ENCODE results near the gene ARHGAP20. TPM values are rescaled to one million over a fixed set of nuclear protein-coding genes. Genes with fewer than 3 reads are reported as not detected.

ARHGAP20 gene
- total RNA-seq, 3 donors from 2014 or later, result 0.03 to 0.08 TPM; not detected in 1

- H3K4me3 Mint-ChIP-seq, result no peak overlapping the region
- ATAC-seq, result no peak
- no peaks in the 10 kb centered on the region for H3K36me3 Mint-ChIP-seq (ENCODE audit: insufficient read depth)
- H3K27me3 Mint-ChIP-seq (ENCODE audit: low read depth), result peaks cover 20% of the 10 kb centered on the region
- no peak for DNase-seq
- no peaks in the 10 kb centered on the region for H3K4me1 Mint-ChIP-seq (ENCODE audit: low read depth)
- H3K9me3 Mint-ChIP-seq, result no peaks in the 10 kb centered on the region
These were observed 22.6 kb upstream of the ARHGAP20 start for GRCh38 chr11:110734790-110735189.

GRCh38 chr11:110730773-110731172 is 18.5 kb upstream of the ARHGAP20 start:
- H3K9me3 Mint-ChIP-seq, result no peaks in the 10 kb centered on the region
- no peak overlapping the region for H3K4me3 Mint-ChIP-seq
- DNase-seq (no peak), ATAC-seq (no peak)
- no peaks in the 10 kb centered on the region for H3K4me1 Mint-ChIP-seq (ENCODE audit: low read depth)
- no peaks in the 10 kb centered on the region for H3K36me3 Mint-ChIP-seq (ENCODE audit: insufficient read depth)
- peaks cover 29% of the 10 kb centered on the region for H3K27me3 Mint-ChIP-seq (ENCODE audit: low read depth)

- peaks cover 33% of the 10 kb centered on the region for H3K27me3 Mint-ChIP-seq (ENCODE audit: low read depth)
- H3K9me3 Mint-ChIP-seq, result no peaks in the 10 kb centered on the region
- no peak overlapping the region for H3K4me3 Mint-ChIP-seq
- H3K36me3 Mint-ChIP-seq (ENCODE audit: insufficient read depth), result no peaks in the 10 kb centered on the region
- DNase-seq (no peak), ATAC-seq (no peak)
- no peaks in the 10 kb centered on the region for H3K4me1 Mint-ChIP-seq (ENCODE audit: low read depth)
These were observed 16.6 kb upstream of the ARHGAP20 start for GRCh38 chr11:110728883-110729282.

GRCh38 chr11:110728476-110728875 is 16.2 kb upstream of the ARHGAP20 start:
- peaks cover 33% of the 10 kb centered on the region for H3K27me3 Mint-ChIP-seq (ENCODE audit: low read depth)

GRCh38 chr11:110724358-110724757 is 12.1 kb upstream of the ARHGAP20 start:
- no peak for ATAC-seq
- no peak for DNase-seq
- H3K4me1 Mint-ChIP-seq (ENCODE audit: low read depth), result no peaks in the 10 kb centered on the region
- peaks cover 28% of the 10 kb centered on the region for H3K27me3 Mint-ChIP-seq (ENCODE audit: low read depth)
- no peaks in the 10 kb centered on the region for H3K36me3 Mint-ChIP-seq (ENCODE audit: insufficient read depth)
- H3K4me3 Mint-ChIP-seq, result no peak overlapping the region
- H3K9me3 Mint-ChIP-seq, result no peaks in the 10 kb centered on the region

More at GRCh38 chr11:110728476-110728875, 16.2 kb upstream of the ARHGAP20 start:
- Mint-ChIP-seq H3K36me3 (ENCODE audit: insufficient read depth) (no peaks in the 10 kb centered on the region), H3K4me1 (ENCODE audit: low read depth) (no peaks in the 10 kb centered on the region), H3K4me3 (no peak overlapping the region), H3K9me3 (no peaks in the 10 kb centered on the region)
- DNase-seq (no peak), ATAC-seq (no peak)

- peaks cover 20% of the 10 kb centered on the region for H3K27me3 Mint-ChIP-seq (ENCODE audit: low read depth)
- no peak for DNase-seq
- no peak overlapping the region for H3K4me3 Mint-ChIP-seq
- no peaks in the 10 kb centered on the region for H3K36me3 Mint-ChIP-seq (ENCODE audit: insufficient read depth)
- no peaks in the 10 kb centered on the region for H3K4me1 Mint-ChIP-seq (ENCODE audit: low read depth)
- no peaks in the 10 kb centered on the region for H3K9me3 Mint-ChIP-seq
- ATAC-seq, result no peak
These were observed 8.4 kb upstream of the ARHGAP20 start for GRCh38 chr11:110720431-110721275.

GRCh38 chr11:110716361-110716760 is 4.1 kb upstream of the ARHGAP20 start:
- H3K4me1 Mint-ChIP-seq (ENCODE audit: low read depth), result peaks cover 8% of the 10 kb centered on the region
- no peak overlapping the region for H3K4me3 Mint-ChIP-seq
- no peaks in the 10 kb centered on the region for H3K36me3 Mint-ChIP-seq (ENCODE audit: insufficient read depth)
- ATAC-seq (no peak), DNase-seq (no peak)
- peaks cover 30% of the 10 kb centered on the region for H3K27me3 Mint-ChIP-seq (ENCODE audit: low read depth)
- no peaks in the 10 kb centered on the region for H3K9me3 Mint-ChIP-seq

GRCh38 chr11:110715541-110715940 is 3.3 kb upstream of the ARHGAP20 start:
- ATAC-seq (no peak), DNase-seq (no peak)
- Mint-ChIP-seq H3K4me3 (no peak overlapping the region), H3K9me3 (no peaks in the 10 kb centered on the region), H3K4me1 (ENCODE audit: low read depth) (peaks cover 11% of the 10 kb centered on the region), H3K27me3 (ENCODE audit: low read depth) (peaks cover 32% of the 10 kb centered on the region), H3K36me3 (ENCODE audit: insufficient read depth) (no peaks in the 10 kb centered on the region)

- Mint-ChIP-seq H3K9me3 (no peaks in the 10 kb centered on the region), H3K36me3 (ENCODE audit: insufficient read depth) (no peaks in the 10 kb centered on the region), H3K4me3 (peak overlapping the region; percentile 41), H3K27me3 (ENCODE audit: low read depth) (peaks cover 51% of the 10 kb centered on the region), H3K4me1 (ENCODE audit: low read depth) (peaks cover 13% of the 10 kb centered on the region)
- no peak for ATAC-seq
- no peak for DNase-seq
These were observed 1.2 kb upstream of the ARHGAP20 start for GRCh38 chr11:110713449-110713776.

GRCh38 chr11:110712659-110713448 is 617 bp upstream of the ARHGAP20 start:
- Mint-ChIP-seq H3K27me3 (ENCODE audit: low read depth) (peaks cover 57% of the 10 kb centered on the region), H3K4me3 (peak overlapping the region; percentile 41), H3K4me1 (ENCODE audit: low read depth) (peaks cover 13% of the 10 kb centered on the region), H3K36me3 (ENCODE audit: insufficient read depth) (no peaks in the 10 kb centered on the region), H3K9me3 (no peaks in the 10 kb centered on the region)
- DNase-seq (no peak), ATAC-seq (peak; percentile 23 to 30)

- H3K36me3 Mint-ChIP-seq (ENCODE audit: insufficient read depth), result no peaks in the 10 kb centered on the region
- H3K27me3 Mint-ChIP-seq (ENCODE audit: low read depth), result peaks cover 62% of the 10 kb centered on the region
- H3K4me3 Mint-ChIP-seq, result peak overlapping the region; percentile 62
- no peak for ATAC-seq
- peaks cover 13% of the 10 kb centered on the region for H3K4me1 Mint-ChIP-seq (ENCODE audit: low read depth)
- no peak for DNase-seq
- H3K9me3 Mint-ChIP-seq, result no peaks in the 10 kb centered on the region
These were observed 825 bp downstream of the ARHGAP20 start for GRCh38 chr11:110711448-110711775.

GRCh38 chr11:110710628-110711381 is 1.4 kb downstream of the ARHGAP20 start:
- peaks cover 62% of the 10 kb centered on the region for H3K27me3 Mint-ChIP-seq (ENCODE audit: low read depth)
- H3K9me3 Mint-ChIP-seq, result no peaks in the 10 kb centered on the region
- ATAC-seq, result no peak
- H3K4me3 Mint-ChIP-seq, result peak overlapping the region; percentile 58
- peaks cover 13% of the 10 kb centered on the region for H3K4me1 Mint-ChIP-seq (ENCODE audit: low read depth)
- DNase-seq, result no peak
- no peaks in the 10 kb centered on the region for H3K36me3 Mint-ChIP-seq (ENCODE audit: insufficient read depth)

GRCh38 chr11:110704210-110704864 is 7.9 kb downstream of the ARHGAP20 start:
- Mint-ChIP-seq H3K4me3 (no peak overlapping the region), H3K36me3 (ENCODE audit: insufficient read depth) (no peaks in the 10 kb centered on the region)

GRCh38 chr11:110691926-110692325 is 20.3 kb downstream of the ARHGAP20 start:
- Mint-ChIP-seq H3K9me3 (no peaks in the 10 kb centered on the region), H3K27me3 (ENCODE audit: low read depth) (peaks cover 2% of the 10 kb centered on the region), H3K4me1 (ENCODE audit: low read depth) (no peaks in the 10 kb centered on the region), H3K36me3 (ENCODE audit: insufficient read depth) (no peaks in the 10 kb centered on the region), H3K4me3 (no peak overlapping the region)
- ATAC-seq (no peak), DNase-seq (no peak)

More at GRCh38 chr11:110704210-110704864, 7.9 kb downstream of the ARHGAP20 start:
- no peak for DNase-seq
- ATAC-seq, result no peak
- H3K27me3 Mint-ChIP-seq (ENCODE audit: low read depth), result peaks cover 22% of the 10 kb centered on the region
- H3K4me1 Mint-ChIP-seq (ENCODE audit: low read depth), result no peaks in the 10 kb centered on the region
- H3K9me3 Mint-ChIP-seq, result no peaks in the 10 kb centered on the region
